ENCODE data around the gene RTF1. TPM values are rescaled to one million over a fixed set of nuclear protein-coding genes. Genes with fewer than 3 reads are reported as not detected.

RTF1 gene
- total RNA-seq, 4 donors from 2014 or later, result 23.4 to 73.0 (median 37.2) TPM

DNA sequence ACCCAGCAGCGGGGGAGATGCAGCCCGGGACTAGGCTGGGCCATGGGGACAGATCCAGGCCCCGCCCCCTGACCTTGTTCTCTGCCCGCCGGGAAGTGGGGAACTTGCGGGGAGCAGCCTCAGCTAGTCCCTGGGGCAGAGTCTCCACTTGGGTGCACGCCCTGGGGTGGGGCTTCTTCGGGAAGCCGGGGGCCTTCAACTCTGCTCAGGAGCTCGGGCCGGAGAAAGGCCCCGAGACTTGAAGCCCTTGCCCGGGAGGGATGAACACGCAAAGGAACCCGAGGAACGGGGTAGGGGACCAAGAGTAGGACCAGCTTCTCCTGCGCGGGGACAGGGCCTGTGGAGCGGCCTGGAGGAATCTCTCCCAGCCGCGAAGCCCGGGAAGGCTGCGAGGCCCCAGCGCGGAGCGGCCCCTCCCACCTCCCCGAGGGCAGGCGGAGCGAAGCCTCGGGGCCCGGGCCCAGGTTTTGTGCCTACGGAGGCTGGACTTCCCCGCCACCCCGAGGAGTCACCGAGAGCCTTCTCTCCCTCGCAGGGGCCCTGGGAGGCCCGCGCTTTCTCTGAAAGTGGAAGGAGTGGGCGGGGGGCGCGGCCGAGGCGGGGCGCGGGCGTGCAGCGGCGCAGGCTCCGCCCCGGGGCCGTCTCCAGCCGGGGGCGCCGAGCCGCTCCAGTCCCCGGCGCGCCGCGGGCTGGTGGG lies 76.5 kb downstream of the RTF1 start, which contains the start of gene ITPKA:
Gene ITPKA (plus strand): TSS at position 670 of the 697 bp plus-strand sequence. CDS start 54 bp downstream, outside the sequence.
- intact Hi-C loops (cut with DNase I; ENCODE audit: low total_unique reads), result no loop called here
- TF ChIP-seq, protein P1, sequence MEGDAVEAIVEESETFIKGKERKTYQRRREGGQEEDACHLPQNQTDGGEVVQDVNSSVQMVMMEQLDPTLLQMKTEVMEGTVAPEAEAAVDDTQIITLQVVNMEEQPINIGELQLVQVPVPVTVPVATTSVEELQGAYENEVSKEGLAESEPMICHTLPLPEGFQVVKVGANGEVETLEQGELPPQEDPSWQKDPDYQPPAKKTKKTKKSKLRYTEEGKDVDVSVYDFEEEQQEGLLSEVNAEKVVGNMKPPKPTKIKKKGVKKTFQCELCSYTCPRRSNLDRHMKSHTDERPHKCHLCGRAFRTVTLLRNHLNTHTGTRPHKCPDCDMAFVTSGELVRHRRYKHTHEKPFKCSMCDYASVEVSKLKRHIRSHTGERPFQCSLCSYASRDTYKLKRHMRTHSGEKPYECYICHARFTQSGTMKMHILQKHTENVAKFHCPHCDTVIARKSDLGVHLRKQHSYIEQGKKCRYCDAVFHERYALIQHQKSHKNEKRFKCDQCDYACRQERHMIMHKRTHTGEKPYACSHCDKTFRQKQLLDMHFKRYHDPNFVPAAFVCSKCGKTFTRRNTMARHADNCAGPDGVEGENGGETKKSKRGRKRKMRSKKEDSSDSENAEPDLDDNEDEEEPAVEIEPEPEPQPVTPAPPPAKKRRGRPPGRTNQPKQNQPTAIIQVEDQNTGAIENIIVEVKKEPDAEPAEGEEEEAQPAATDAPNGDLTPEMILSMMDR (IDR thresholded peaks at IDR 0.05), result no peak
- no peak for TF ChIP-seq POLR2A (IDR thresholded peaks at IDR 0.05)
- peak within 1 kb of the TSS; percentile 40 for H3K4me3 ChIP-seq (ENCODE audit: low read depth, poor library complexity, severe bottlenecking)
- WGBS, 2 donors, result 0 to 1% methylated on average over 23 to 51 of the region's 60 CpGs
- peak; percentile 51 to 93 for DNase-seq (ENCODE audit: low spot score in 2 of 2)

- 2% methylated on average over 10 of the region's 41 CpGs; no CpG with 5 or more reads in 1 of the 2 donors for WGBS, 2 donors
- H3K4me3 ChIP-seq (ENCODE audit: low read depth, poor library complexity, severe bottlenecking), result peak overlapping the region; percentile 40
- DNase-seq (ENCODE audit: low spot score in 2 of 2), result no peak
- TF ChIP-seq, protein P1 (IDR thresholded peaks at IDR 0.05), result no peak
- TF ChIP-seq POLR2A (IDR thresholded peaks at IDR 0.05), result no peak
- intact Hi-C loops (cut with DNase I; ENCODE audit: low total_unique reads), result no loop called here
Observed at GRCh38 chr15:41493902-41494189, 77.0 kb downstream of the RTF1 start.

GRCh38 chr15:41494190-41494921 lies 77.5 kb downstream of the RTF1 start:
- 1 to 2% methylated on average over 38 to 55 of the region's 77 CpGs for WGBS, 2 donors
- TF ChIP-seq, protein P1 (IDR thresholded peaks at IDR 0.05), result no peak
- TF ChIP-seq POLR2A (IDR thresholded peaks at IDR 0.05), result no peak

DNA sequence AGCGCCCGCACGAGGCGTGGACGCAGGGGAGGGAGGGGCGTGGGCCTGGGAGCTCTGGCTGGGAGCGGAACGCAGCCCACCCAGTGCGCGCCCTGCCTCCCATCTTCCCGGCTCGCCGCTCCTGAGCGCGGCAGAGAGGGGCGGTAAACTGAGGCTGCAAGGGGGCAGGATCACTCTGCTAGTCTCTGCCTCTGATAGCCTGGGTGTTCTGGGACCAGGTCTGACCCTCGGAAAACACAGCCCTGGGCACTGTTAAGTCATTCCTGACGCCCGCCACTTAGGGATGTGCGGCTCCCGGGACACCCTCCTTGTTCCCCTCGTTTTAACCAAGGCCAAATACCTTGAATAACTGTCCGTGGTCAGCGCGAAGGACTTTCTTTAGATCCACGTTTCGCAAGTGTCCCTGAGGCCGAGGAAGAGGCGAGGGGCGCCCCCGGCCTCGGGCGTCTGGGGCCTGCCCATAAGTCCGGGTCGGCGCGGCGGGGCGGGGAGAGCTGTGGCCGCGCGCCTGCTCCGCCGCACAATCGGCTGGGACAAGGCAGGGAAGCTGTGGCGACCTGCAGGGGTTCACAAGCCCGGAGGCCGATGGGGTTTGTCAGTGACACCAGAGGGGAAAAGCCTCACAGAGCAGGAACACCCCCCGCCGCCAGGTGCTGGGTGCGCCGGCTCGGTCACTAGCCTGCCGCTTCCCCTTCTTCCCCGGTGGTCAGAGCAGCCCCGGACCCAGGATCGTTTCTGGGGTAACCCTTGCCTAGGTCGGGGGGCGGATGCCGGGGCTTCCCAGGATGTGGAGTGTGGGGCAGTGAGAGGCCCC lies 78.2 kb downstream of the RTF1 start:
- no peak for DNase-seq (ENCODE audit: low spot score in 2 of 2)
- intact Hi-C loops (cut with DNase I; ENCODE audit: low total_unique reads), result no loop called here
- no peak for TF ChIP-seq POLR2A (IDR thresholded peaks at IDR 0.05)
- TF ChIP-seq, protein P1 (IDR thresholded peaks at IDR 0.05), result no peak
- WGBS, 2 donors, result 9 to 14% methylated on average over 23 to 27 of the region's 60 CpGs
- no peak overlapping the region for H3K4me3 ChIP-seq (ENCODE audit: low read depth, poor library complexity, severe bottlenecking)

More at GRCh38 chr15:41494190-41494921, 77.5 kb downstream of the RTF1 start:
- DNase-seq (ENCODE audit: low spot score in 2 of 2), result no peak
- peak overlapping the region; percentile 40 for H3K4me3 ChIP-seq (ENCODE audit: low read depth, poor library complexity, severe bottlenecking)
- intact Hi-C loops (cut with DNase I; ENCODE audit: low total_unique reads), result no loop called here

DNA sequence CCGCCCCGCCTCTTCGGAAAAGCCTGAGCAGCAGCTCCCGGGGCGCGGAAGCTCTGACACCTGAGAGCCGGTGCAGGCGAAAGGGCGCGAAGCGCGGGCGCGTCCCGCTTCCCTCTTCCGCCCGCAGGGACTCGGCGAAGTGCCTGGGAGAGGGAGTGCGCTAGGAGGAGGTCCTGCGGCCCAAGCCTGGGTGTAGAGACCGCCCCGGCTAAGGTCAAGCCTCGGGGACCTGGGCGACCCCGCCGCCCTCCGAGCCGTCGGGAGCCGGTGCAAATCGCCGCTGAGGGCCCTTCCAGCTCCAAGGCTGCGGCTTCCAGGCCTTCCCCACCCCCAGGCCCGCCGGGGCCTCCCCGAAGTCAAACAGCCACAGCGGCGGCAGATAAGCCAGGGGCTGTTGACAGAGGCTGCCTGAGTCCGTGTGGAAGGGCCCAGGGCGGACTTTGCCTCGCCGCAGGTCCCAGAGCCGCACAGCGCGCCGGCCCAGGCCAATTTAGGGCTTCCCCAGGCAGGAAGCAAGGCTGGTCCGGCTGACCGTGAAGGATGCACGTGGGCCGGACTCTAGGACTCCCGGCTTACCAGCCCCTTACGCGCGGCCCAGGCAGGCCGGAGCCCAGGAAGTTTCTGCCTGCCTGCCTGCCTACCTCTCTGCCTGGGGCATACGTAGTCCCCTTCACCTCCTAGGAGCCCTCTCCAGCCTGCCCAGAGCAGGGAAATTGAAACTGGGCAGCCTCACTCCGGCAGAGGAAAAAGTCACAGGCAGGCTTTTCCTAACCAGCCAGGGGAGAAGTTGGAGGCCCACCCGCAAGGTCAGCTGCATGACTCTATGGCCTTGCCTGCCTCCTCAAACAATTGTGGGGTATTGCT lies 79.1 kb downstream of the RTF1 start:
- H3K4me3 ChIP-seq (ENCODE audit: low read depth, poor library complexity, severe bottlenecking), result no peak overlapping the region
- 66 to 74% methylated on average over 41 to 45 of the region's 59 CpGs for whole genome bisulfite sequencing, 2 donors
- intact Hi-C loops (cut with DNase I; ENCODE audit: low total_unique reads), result no loop called here
- TF ChIP-seq POLR2A (IDR thresholded peaks at IDR 0.05), result no peak
- TF ChIP-seq, protein P1 (IDR thresholded peaks at IDR 0.05), result no peak
- no peak for DNase-seq (ENCODE audit: low spot score in 2 of 2)

All from lower leg skin (tissue), 4 donors.